Ovary (tissue), 9 donors: ENCODE measurements around the gene UBN2. TPM values are rescaled to one million over a fixed set of nuclear protein-coding genes. Genes with fewer than 3 reads are reported as not detected.
"Not testable (repeated sequence)": the region's sequence is repeated elsewhere in the genome, so short reads cannot be mapped to it uniquely, and the experiment has no call there.

Experiments used
- DNase-seq, 5 donors: peaks; one replicate each; pipeline ENCODE4 v3.0.0-alpha.2; 2019 to 2020
- H3K27ac ChIP-seq, 2 donors: fragments of 200-600 bp; one replicate each; pipeline versions ENCODE4 v1.5.1 to v1.8.0; 2019 to 2022
- H3K27me3 ChIP-seq: fragments of 200-600 bp; one replicate; pipeline ENCODE4 v1.8.0; 2022
- H3K36me3 ChIP-seq: fragments of 200-600 bp; sonication (generic); one replicate; pipeline ENCODE4 v1.5.1; 2019
- H3K4me1 ChIP-seq: one replicate; pipeline ENCODE4 v1.8.1; 2013; ENCODE audit warnings: mild to moderate bottlenecking, moderate library complexity; ENCODE audit not compliant: insufficient read depth
- H3K4me3 ChIP-seq: fragments of 200-600 bp; sonication (generic); one replicate; pipeline ENCODE4 v1.5.1; 2017
- H3K9me3 ChIP-seq, 2 donors: fragments of 200-600 bp in 1 of 2; sonication (generic) in 1 of 2; one replicate each; pipeline versions ENCODE4 v1.5.1 to v1.8.1; 2013 to 2019; ENCODE audit warnings: mild to moderate bottlenecking in 1 of 2, moderate library complexity in 1 of 2
- CTCF ChIP-seq, 3 donors: fragments of 450-650 bp in 2 of 3; fragments of 200-600 bp in 1 of 3; IDR thresholded peaks; one replicate each; pipeline versions ENCODE4 v1.5.1 to v1.8.0; 2016 to 2022; ENCODE audit warnings: antibody characterized with exemption in 3 of 3, mild to moderate bottlenecking in 1 of 3
- EP300 ChIP-seq: sonication (generic); formaldehyde crosslinking; IDR thresholded peaks from one replicate; pipeline ENCODE4 v1.6.1; 2017; ENCODE audit warnings: antibody characterized with exemption
- POLR2A ChIP-seq: fragments of 450-650 bp; IDR thresholded peaks from one replicate; pipeline ENCODE4 v1.6.1; 2017; ENCODE audit warnings: antibody characterized with exemption, mild to moderate bottlenecking, moderate library complexity
- WGBS, 3 donors: extraction: QIAGEN DNeasy Blood & Tissue Kit in 1 of 3; methylation state at CpG; one replicate each; pipeline versions ENCODE4 v1.1.5 to v1.1.7; 2013 to 2017; 5-methylcytosine and 5-hydroxymethylcytosine counted together
- intact Hi-C, 4 donors: fragments of 100-400 bp; cut with DNase I; formaldehyde crosslinking; loops; one replicate each; pipeline versions ENCODE4 v1.11.0 to v1.15.1; 2022 to 2023
- polyA plus RNA-seq, 2 donors: library from polyadenylated mRNA; stranded (reverse); fragments of 200-250 nt in 1 of 2; fragments of 350-450 nt in 1 of 2; fragmentation: Illumina TruSeq in 1 of 2; extraction: RNeasy Lipid Tissue Mini Kit (QIAGEN cat#74804) in 1 of 2; gene quantifications; one replicate each; pipeline ENCODE4 v1.2.3, GENCODE V29; 2013 to 2014
- total RNA-seq, 7 donors: library from RNA; depleted of rRNA in 2 of 7; stranded (reverse); fragments of >200 nt in 2 of 7; fragmentation: NEBNext Ultra II Directional in 3 of 7; extraction: Animal tissue kit (Norgen Biotek cat#: 25700) in 3 of 7; gene quantifications; one replicate each; pipeline versions ENCODE4 v1.1.0 to v1.2.4, GENCODE V29; 2016 to 2023
- donor health status: DM: no; HTN: no; CAD: no; lungs with moderate emphysema.
- donor health status: DM: no; HTN: no; CAD: no.
- donor health status: Bipolar disorder and iron deficiency.
- donor health status: DM: yes; HTN: yes; CAD: no.
- donor health status: DM: no; HTN: no; CAD: no.
- donor health status: DM: yes; HTN: yes; CAD: no.

UBN2 gene
- total and polyA plus RNA-seq, 9 donors, result 3.3 to 28.8 (median 17.5) TPM

- H3K36me3 ChIP-seq, result no peaks in the 10 kb centered on the region
- no peaks in the 10 kb centered on the region for H3K27me3 ChIP-seq
- no peak for TF ChIP-seq EP300
- no peak for TF ChIP-seq POLR2A
- no peak for TF ChIP-seq CTCF (IDR thresholded peaks at IDR 0.05)
- WGBS, 3 donors, result 65 to 70% (median 66%) methylated on average over 11 of the region's 11 CpGs
- no peak overlapping the region for H3K27ac ChIP-seq
- DNase-seq, result no peak
- H3K4me3 ChIP-seq, result no peak overlapping the region
- H3K4me1 ChIP-seq, result no peaks in the 10 kb centered on the region
- H3K9me3 ChIP-seq, result no peaks in the 10 kb centered on the region
- intact Hi-C loops, result loop anchor here in 1 of 4 donors (10.0 kb wide), 1 partner anchor 64 kb away; no protein-coding TSS in a partner anchor
Measured at GRCh38 chr7:139321071-139321745, 90.2 kb downstream of the UBN2 start.

- H3K4me3 ChIP-seq, H3K36me3 ChIP-seq, H3K9me3 ChIP-seq, H3K4me1 ChIP-seq, H3K27ac ChIP-seq, H3K27me3 ChIP-seq, DNase-seq: not testable (repeated sequence)
- WGBS, 3 donors, result 89 to 95% (median 94%) methylated on average over 11 of the region's 11 CpGs
- intact Hi-C loops, result loop anchor here in 1 of 4 donors (10.0 kb wide), 1 partner anchor 60 kb away; no protein-coding TSS in a partner anchor
Measured at GRCh38 chr7:139324709-139325108, 93.7 kb downstream of the UBN2 start.

- 43 to 55% (median 48%) methylated on average over 2 of the region's 2 CpGs for WGBS, 3 donors
- H3K4me3 ChIP-seq, result no peak overlapping the region
- no peak overlapping the region for H3K27ac ChIP-seq
- H3K4me1 ChIP-seq, result no peaks in the 10 kb centered on the region
- TF ChIP-seq POLR2A (no peak), EP300 (no peak), CTCF (IDR thresholded peaks at IDR 0.05) (no peak)
- intact Hi-C loops, result loop anchor here in 1 of 4 donors (10.0 kb wide), 1 partner anchor 56 kb away; no protein-coding TSS in a partner anchor
- no peaks in the 10 kb centered on the region for H3K27me3 ChIP-seq
- no peak for DNase-seq
- no peaks in the 10 kb centered on the region for H3K36me3 ChIP-seq
- H3K9me3 ChIP-seq, result no peaks in the 10 kb centered on the region
Measured at GRCh38 chr7:139328375-139328774, 97.3 kb downstream of the UBN2 start.

- H3K4me1 ChIP-seq, result no peaks in the 10 kb centered on the region
- intact Hi-C loops, result loop anchor here in 1 of 4 donors (10.0 kb wide), 1 partner anchor 56 kb away; no protein-coding TSS in a partner anchor
- 7 to 14% (median 8%) methylated on average over 2 of the region's 2 CpGs for WGBS, 3 donors
Measured at GRCh38 chr7:139329119-139329518, 98.1 kb downstream of the UBN2 start.

More at GRCh38 chr7:139329119-139329518, 98.1 kb downstream of the UBN2 start:
- H3K4me3 ChIP-seq, result no peak overlapping the region
- no peaks in the 10 kb centered on the region for H3K36me3 ChIP-seq
- no peaks in the 10 kb centered on the region for H3K9me3 ChIP-seq
- DNase-seq, result no peak
- no peaks in the 10 kb centered on the region for H3K27me3 ChIP-seq
- TF ChIP-seq CTCF (IDR thresholded peaks at IDR 0.05), result no peak
- no peak overlapping the region for H3K27ac ChIP-seq
